Hematopoietic multipotent progenitor cell treated with erythropoietin and hydrocortisone succinate and interleukin-3 and kit ligand, for 15 days (in vitro differentiated cells): Measurements from ENCODE around the gene RAB8B.
"Not testable (repeated sequence)": the region's sequence is repeated elsewhere in the genome, so short reads cannot be mapped to it uniquely, and the experiment has no call there.

Experiments used
- DNase-seq: peaks from one replicate; pipeline ENCODE4 v3.0.0-alpha.2; 2015; ENCODE audit warnings: low spot score

RAB8B gene

GRCh38 chr15:63208824-63209223 lies 19.4 kb downstream of the RAB8B start:
- DNase-seq: not testable (repeated sequence)

GRCh38 chr15:63210151-63211091 lies 21.0 kb downstream of the RAB8B start:
- DNase-seq: no peak

GRCh38 chr15:63211092-63211490 lies 21.7 kb downstream of the RAB8B start:
- DNase-seq: no peak

- no peak for DNase-seq
Observed at GRCh38 chr15:63211549-63211948, 22.1 kb downstream of the RAB8B start.

- DNase-seq: peak; percentile 50
Observed at GRCh38 chr15:63212050-63213004, 22.9 kb downstream of the RAB8B start.

- DNase-seq: no peak
Observed at GRCh38 chr15:63218100-63218808, 28.8 kb downstream of the RAB8B start.

GRCh38 chr15:63219196-63219710 lies 29.8 kb downstream of the RAB8B start:
- DNase-seq: no peak

- DNase-seq: no peak
Observed at GRCh38 chr15:63221346-63221745, 31.9 kb downstream of the RAB8B start.

- DNase-seq: no peak
Observed at GRCh38 chr15:63223463-63223862, 34.1 kb downstream of the RAB8B start.

GRCh38 chr15:63225381-63225780 lies 36.0 kb downstream of the RAB8B start:
- DNase-seq: no peak

GRCh38 chr15:63226155-63226883 lies 36.9 kb downstream of the RAB8B start:
- DNase-seq: no peak

- DNase-seq: no peak
Observed at GRCh38 chr15:63226966-63227401, 37.6 kb downstream of the RAB8B start.

GRCh38 chr15:63227689-63228088 lies 38.3 kb downstream of the RAB8B start:
- DNase-seq: no peak

GRCh38 chr15:63231206-63231605 lies 41.8 kb downstream of the RAB8B start:
- DNase-seq: no peak

GRCh38 chr15:63231706-63232105 lies 42.3 kb downstream of the RAB8B start:
- no peak for DNase-seq

GRCh38 chr15:63232405-63232804 lies 43.0 kb downstream of the RAB8B start:
- no peak for DNase-seq

GRCh38 chr15:63232943-63233342 lies 43.5 kb downstream of the RAB8B start:
- DNase-seq: no peak

GRCh38 chr15:63233667-63234423 lies 44.4 kb downstream of the RAB8B start:
- no peak for DNase-seq

GRCh38 chr15:63234451-63234870 lies 45.1 kb downstream of the RAB8B start:
- DNase-seq: no peak

- no peak for DNase-seq
Observed at GRCh38 chr15:63236272-63236671, 46.9 kb downstream of the RAB8B start.
